Stimulated activated CD4-positive, alpha-beta T cell treated with anti-CD3 and anti-CD28 coated beads, TNF-alpha, amount 100 ng/mL, for 4 hours (primary cell): ENCODE measurements around the gene PER1.

Experiments used
- DNase-seq, 3 experiments: peaks; one replicate each; pipeline ENCODE4 v3.0.0-alpha.2; 2020; ENCODE audit warnings: low read depth in 3 of 3

Gene PER1, protein sequence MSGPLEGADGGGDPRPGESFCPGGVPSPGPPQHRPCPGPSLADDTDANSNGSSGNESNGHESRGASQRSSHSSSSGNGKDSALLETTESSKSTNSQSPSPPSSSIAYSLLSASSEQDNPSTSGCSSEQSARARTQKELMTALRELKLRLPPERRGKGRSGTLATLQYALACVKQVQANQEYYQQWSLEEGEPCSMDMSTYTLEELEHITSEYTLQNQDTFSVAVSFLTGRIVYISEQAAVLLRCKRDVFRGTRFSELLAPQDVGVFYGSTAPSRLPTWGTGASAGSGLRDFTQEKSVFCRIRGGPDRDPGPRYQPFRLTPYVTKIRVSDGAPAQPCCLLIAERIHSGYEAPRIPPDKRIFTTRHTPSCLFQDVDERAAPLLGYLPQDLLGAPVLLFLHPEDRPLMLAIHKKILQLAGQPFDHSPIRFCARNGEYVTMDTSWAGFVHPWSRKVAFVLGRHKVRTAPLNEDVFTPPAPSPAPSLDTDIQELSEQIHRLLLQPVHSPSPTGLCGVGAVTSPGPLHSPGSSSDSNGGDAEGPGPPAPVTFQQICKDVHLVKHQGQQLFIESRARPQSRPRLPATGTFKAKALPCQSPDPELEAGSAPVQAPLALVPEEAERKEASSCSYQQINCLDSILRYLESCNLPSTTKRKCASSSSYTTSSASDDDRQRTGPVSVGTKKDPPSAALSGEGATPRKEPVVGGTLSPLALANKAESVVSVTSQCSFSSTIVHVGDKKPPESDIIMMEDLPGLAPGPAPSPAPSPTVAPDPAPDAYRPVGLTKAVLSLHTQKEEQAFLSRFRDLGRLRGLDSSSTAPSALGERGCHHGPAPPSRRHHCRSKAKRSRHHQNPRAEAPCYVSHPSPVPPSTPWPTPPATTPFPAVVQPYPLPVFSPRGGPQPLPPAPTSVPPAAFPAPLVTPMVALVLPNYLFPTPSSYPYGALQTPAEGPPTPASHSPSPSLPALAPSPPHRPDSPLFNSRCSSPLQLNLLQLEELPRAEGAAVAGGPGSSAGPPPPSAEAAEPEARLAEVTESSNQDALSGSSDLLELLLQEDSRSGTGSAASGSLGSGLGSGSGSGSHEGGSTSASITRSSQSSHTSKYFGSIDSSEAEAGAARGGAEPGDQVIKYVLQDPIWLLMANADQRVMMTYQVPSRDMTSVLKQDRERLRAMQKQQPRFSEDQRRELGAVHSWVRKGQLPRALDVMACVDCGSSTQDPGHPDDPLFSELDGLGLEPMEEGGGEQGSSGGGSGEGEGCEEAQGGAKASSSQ (N-terminal part only)

DNA sequence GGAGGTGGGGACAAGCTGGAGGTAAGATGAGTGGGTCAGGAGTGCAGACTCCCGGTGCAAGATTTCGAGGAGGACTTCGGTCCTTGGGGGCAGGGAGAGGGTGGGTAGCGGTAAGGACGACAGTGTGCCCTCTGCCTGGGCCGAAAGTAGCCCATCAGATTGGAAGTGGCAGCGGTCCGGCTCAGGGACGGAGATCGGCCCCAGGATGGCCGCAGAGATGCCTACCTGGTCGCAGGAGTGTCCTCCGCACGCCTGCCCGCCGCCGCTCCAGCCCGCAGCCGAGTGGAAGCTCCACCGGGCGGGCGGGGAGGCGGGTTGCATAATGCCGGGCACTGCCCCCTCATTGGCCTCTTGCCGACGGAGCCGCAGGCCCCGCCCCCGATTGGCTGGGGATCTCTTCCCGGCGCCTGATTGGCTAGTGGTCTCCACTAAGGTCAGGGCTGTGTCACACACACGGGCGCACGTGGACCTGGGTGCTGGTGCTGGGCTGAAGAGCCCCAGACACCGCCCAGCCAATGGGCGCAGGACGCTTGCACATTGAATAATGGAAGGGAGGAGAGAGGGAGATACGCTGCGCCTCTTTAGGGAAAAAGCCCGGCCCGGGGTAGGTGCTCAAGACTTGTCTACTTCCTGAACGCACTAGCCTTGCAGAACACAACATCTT is at the start of gene PER1:
Gene PER1, minus strand, starts transcription at position 293 of the 664 bp plus-strand sequence. CDS start 1,698 bp downstream, outside the sequence.
- peak; percentile 75 to 80 (median 77) for DNase-seq

DNA sequence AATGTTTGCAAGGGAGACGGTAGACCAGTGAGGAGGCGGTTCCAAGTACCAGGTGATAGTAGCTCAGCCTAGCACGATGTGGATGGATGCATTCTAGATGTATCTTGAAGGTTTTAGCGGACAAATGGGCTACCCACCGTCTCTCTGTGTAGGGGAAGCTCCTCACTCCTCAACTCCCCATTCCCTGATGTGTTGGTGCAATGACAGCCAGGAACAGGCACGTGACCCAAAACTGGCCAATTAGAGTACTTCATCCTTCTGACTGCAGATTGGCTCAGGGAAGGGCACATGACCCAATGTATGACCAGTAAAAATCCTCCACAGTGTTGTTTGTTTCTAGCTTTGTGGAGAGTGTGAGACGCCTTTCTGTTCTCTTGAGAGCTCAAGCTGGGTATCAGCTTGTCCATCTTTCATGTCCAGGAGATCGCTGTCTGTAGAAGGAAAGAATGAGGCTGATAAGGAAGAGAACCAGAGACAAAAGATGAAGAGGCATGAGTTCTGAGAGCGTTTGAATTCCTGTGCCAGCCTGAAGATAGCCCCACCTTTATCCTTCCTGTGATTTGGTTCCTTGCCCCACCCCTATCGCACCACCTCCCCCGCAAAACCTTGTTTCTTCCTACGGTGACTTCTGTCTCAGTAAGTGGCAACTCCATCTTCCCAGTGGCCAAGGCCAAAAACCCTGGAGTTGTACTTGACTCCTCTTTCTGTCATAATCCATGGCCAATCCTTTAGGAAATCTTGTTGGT is 40.0 kb upstream of the PER1 start:
- peak in 1 of 3 experiments; percentile 11 for DNase-seq

DNA sequence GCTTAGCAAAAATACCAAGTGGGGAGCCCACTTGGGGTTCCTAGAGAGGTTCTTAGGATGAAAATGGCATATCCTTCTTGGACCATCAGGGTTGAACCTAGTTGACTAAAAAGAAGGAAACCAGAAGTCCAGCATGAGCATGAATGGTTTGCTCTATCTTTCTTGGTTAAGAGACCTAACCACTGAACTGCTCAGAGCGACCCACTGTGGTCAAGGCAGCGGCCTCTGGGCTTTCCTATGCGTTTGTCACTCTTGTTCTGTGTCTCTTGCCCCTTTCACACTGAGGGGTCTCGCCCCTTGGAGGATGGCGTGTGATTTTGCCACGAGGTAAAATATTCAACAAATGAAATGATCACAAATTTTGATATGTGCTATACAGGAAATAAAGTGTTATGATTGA is 38.3 kb upstream of the PER1 start:
- DNase-seq, result no peak

DNA sequence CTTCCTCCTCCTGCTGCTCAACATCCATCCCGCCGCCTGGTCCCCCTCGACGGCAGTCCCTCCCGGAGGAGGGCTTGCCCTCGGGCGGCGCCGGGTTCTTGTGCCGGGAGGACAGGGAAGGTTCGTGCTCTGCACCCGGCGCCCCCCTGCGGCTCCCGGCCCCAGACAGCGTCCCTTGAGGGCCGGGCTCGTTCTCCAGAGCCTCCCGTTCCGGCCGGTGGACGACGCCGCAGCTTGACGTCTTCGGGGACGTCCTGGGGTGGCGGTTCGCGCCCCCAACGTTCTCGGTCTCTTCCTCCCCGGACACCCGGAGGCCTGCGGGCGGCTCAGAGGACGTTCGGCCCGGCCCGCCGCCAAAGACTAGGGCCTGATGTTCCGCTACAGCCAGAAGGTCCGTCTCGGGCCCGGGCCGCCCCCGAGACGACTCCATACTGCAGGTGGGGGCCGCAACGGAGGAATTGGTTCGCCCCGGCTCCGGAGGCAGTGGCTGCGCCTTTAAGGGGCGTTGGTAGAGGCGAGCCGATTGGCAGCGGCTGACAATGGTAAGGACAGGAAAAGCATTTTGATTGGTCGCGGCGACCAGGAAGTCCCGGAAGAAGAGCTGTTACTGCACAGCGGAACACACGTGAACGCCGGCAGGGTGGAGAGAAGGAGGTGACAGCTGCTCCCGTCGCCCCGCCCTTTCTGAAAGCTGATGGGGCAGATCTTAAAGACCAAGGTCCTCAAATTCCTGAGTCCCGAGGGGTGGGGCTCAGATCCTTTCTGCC is 37.7 kb upstream of the PER1 start, which contains the start of gene BORCS6:
Gene BORCS6, minus strand, starts transcription at position 470 of the 767 bp plus-strand sequence. Its CDS starts 40 bp downstream, at position 430.
- peak; percentile 79 to 91 (median 88) for DNase-seq

DNA sequence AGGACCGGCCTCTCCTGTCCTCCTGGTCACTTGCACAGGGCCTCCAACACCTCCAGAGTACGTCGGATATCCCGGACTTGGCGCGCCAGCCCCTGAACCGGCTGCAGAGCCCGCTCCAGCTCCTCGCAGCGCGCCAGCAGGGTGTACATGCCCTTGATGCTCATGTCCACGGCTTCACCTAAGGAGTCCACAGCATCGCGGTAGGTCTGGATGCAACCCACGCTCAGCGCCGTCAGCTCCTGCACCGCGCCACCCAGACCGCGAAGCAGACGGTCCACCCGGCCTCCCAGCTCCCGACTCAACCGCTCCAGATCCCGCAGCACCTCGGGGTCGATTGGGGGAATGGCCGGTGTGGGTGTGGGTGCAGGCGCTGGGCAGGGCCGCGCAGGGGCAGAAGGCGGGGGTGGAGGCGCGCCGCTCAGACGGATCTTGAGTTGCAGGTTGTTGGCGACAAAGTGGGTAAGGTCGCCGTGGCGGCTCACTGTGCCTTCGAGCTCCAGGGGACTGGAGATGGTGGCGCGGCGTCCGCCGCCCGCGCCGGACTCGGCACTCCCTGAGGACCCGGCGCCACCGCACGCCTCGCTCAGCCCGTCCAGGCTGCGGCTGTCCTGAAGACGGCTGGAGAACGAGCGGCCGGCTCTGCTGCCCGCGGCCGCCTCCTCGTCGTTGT is 37.0 kb upstream of the PER1 start:
- DNase-seq, result no peak

DNA sequence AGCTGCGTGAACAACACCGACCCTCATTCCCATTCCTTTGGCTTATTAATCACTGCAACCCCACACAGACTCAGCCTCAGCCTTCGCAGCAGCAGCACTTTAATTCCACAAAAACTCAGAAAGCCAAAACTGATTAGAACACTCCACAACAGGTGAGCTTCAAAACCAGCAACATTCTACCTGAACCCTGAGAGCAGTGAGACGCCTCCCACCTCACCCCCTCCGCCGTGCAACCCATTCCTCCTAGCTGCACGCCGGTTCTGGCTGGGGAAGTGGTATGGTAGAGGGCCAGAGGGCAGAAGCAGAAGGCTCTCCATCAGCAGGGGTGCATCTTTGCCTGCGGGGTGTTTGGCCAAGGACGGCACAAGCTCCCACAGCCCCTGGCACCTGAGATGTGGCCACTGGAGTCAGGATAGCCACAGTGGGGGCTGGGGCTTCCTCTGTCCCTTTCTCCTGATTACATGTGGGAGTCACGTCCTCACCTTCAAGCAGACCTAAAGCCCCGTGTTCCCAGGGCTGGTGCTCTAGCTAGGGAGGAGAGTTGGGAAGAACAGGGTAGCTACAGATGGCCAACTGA is 36.1 kb upstream of the PER1 start:
- no peak for DNase-seq

DNA sequence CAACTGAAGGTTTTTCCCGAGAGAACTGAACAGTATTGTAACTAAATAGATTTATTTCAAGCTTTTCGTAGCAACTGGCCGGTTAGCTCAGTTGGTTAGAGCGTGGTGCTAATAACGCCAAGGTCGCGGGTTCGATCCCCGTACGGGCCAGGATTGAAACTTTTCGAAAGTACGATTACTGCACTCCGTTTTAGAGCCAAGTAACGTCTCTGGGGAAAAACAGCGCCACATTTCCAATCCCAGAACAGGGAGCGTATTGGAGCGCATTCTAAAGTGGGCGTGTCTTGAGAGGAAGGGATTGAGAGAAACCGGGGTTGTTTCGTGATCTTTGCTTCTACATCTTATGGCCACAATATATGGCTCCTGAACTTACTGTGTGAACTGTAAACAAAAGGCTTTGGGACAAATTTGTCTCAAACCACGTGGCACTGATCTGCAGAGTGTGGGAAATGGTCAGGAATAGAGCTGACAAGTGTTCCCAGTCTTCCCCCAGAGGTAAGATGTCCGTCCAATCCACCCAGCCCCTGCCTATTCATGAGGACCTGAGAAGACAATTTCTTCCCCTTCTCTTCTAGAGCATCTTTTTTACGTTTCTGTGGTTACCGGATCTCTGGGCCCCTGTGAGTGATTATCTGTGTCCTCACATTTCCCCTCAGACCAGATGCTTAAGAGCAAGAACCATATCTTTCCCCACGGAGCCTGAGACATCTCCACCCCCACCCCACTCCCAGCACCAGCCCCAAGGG is 35.5 kb upstream of the PER1 start:
- peak; percentile 86 to 89 (median 86) for DNase-seq

DNA sequence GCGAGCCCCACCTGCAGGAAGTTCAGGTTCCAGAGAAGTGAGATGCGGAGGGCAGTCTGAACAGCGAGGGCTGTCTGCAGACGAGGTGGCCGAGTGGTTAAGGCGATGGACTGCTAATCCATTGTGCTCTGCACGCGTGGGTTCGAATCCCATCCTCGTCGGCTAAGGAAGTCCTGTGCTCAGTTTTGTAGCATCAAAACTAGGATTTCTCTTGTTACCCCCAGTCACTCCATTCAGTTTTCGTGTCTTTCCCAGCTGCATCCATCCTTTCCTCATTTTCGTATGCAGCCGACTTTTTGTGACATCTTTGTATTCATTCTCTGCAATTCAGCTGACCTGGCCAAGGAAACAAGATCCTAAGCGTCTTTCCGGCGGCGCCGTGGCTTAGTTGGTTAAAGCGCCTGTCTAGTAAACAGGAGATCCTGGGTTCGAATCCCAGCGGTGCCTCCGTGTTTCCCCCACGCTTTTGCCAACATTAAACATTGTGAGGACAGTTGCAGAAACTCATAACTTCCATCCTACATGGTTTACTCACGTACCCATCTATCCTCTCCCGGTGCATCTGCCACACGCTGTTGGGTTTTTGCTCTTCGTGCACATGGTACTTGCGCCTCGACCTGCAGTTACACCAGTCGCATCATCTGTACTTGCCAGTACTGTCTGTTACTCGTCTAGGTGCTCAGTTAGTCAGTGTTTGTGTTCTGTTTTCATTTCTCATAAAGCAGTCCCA is 34.7 kb upstream of the PER1 start:
- peak; percentile 88 to 98 (median 88) for DNase-seq

DNA sequence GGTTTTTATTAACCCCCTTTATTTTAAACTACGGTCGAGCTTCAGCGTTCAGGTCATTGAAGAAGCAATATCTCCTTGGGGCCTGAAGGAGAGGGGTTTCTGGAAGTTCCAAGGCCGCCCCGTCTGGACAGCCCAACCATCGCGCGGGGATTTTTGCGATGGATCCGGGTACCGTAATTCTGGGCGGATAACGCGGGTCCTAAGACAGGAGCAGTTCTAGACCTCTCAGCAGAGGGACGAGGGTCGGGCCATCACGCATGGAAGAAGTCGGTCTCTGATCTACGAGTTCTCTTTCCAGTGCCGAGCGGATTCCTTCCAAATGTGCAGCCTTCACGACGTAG is 34.2 kb upstream of the PER1 start:
- DNase-seq, result no peak

DNA sequence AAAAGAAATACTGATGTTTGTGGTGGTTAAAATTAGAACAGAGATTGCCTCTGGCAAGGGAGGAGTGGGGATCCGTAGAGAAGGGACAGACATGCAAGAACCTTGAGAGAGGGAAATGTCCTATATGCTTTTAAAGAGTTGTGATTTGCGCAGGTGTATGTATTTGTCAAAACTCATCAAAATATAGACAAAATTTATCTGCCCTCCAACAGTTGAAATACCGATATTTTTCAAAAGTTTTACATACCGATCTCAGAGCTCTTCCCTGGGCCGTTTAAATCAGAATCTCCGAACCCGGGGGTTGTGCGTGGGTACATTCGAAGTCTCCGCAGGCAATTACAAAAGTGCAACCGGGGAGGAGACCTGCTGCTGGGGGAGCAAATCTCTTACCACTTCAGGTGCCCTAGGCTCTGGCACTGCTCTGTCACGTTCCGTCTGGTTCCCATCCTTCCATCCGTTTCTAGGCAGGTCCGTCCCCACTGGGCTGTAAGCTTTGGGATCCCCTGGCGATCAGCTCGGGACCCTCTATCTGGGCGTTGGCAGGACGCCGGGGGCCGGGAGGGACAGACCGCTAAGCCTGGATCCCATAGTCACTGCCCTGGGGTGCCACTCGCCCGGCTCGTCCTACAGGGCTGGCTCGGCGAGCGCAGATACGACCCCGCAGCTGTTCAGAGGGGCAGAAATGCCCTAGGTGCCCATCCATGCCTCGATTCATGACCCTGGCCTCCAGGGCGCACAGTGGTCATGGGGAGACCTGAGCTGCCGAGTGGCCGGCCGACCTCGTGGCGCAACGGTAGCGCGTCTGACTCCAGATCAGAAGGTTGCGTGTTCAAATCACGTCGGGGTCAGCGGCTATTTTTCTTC is 33.6 kb upstream of the PER1 start:
- peak; percentile 83 to 98 (median 89) for DNase-seq

DNA sequence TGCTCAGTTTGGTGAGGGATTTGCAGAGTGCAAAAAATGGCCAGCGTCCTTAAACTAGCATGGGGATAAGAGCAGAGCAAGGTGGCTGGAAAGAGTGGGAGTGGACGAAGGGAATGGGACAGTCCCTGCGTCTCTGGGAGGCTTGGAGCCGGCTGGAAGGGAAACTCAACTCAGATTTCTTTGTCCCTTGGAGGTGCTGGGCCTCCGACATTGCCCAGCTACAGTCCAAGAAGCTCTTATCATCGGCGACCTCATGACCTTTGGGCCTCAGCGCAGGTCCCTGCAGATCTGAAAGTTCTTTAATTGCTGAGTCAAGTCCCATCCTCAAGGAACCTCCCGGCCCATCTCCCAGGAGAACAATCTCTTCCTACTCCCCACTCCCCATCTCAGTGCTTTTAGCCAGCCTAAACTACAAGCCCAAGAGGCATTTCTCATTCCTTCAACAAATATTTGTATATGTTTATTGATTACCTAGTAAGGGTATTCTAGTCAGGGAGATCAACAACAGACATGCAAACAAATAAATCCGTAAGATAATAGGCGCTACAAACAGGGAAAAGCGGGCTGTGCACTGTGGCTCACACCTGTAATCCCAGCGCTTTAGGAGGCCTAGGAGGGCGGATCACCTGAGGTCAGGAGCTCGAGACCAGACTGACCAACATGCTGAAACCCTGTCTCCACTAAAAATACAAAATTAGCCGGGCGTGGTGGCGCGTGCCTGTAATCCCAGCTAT is 25.0 kb upstream of the PER1 start:
- no peak for DNase-seq

DNA sequence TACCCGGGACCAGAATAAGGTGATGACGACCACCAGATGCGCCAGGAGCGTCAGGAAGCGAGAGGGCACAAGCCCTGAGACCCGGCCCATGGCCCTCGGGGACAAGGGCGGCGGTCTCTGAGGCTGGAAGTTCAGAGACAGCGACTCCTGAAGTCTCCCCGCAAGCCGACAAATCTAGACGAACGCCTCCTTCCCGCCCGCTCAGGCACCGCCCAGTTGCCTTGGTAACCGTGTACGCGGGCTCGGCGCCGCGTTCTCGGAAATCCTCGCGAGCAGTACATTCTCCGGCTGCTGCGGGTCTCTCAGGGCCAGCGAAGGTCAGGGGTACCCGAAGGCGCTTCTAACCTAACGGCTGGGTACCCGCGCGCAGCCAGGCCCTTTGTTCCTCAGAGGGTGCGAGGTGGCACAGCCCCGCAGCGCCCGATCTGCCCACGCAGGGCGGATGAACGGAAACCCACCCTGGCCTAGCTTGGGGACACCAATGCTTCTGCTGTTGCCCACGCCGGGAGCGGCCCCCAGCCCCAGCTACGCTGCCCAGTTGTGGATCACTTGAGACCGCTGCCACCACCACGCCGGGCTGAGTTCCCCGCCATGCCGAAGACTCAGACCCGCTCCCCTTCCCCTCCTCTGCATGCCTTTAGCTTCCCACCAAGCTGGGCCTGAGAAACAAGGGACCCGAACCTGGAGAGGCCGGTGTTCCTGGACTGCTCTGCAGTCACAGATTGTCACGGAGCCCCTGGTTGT is 24.2 kb upstream of the PER1 start, which contains the start of gene TMEM107:
Gene TMEM107, minus strand, starts transcription at position 184 of the 744 bp plus-strand sequence. Its CDS starts 94 bp downstream, at position 90.
- peak in 2 of 3 experiments; percentile 74 to 76 for DNase-seq

DNA sequence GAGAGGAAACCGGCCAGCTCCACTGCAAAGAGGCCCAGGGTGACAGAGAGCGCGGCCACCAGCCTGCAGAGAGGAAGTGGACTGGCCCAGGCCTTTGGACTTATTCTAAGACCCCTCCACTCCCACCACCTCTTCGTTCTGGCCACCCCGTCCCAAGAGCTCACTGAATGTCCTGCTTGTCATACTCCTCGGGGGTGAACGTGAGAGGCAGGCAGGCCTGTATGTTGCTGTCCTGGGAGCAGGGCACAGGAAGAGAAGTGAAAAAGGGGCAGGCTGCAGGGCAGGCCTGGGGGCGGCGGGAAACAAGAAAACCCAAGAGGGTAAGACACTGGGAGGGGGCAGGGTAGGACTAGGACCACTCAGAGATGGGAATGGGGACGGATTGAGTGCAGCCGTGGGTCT is 23.6 kb upstream of the PER1 start:
- no peak for DNase-seq

DNA sequence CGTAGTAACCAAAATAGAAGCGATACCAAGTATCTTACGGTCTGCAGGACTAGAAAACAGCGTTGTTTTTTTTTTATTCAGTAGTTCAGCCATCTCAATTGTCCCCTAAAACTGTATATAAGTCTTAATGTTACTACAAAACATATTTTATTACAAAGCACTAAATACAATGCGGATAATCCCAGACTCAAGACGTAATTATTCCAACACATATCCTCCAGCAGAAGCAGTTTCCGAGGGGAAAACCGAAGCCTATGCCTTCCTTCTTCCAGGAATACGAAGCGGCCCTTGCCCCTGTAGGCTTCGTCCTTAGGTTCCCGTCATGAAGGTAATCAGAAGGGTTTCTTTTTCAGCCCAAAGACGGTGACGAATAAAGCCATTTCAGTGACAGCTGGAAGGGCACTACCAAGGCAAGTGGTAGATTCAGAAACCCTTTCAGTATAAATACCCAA is 21.7 kb upstream of the PER1 start:
- DNase-seq, result no peak
